Glutamatergic neuron (in vitro differentiated cells): ENCODE results near the gene STK10. TPM values are rescaled to one million over a fixed set of nuclear protein-coding genes. Genes with fewer than 3 reads are reported as not detected.
A peak's percentile ranks its signal among the peaks of the same experiment; 100 is the strongest.

Experiments used
- DNase-seq: peaks from one replicate; pipeline ENCODE4 v3.0.0; 2022
- H3K27ac Mint-ChIP-seq: one replicate; pipeline ENCODE4 v1.8.0; 2020; ENCODE audit warnings: mild to moderate bottlenecking, mixed read lengths, inconsistent platforms; ENCODE audit not compliant: unreplicated experiment
- H3K27me3 Mint-ChIP-seq: one replicate; pipeline ENCODE4 v1.8.0; 2020; ENCODE audit warnings: mild to moderate bottlenecking, moderate library complexity, mixed read lengths, inconsistent platforms; ENCODE audit not compliant: unreplicated experiment
- H3K36me3 Mint-ChIP-seq: one replicate; pipeline ENCODE4 v1.8.0; 2020; ENCODE audit warnings: mild to moderate bottlenecking, mixed read lengths, inconsistent platforms; ENCODE audit not compliant: unreplicated experiment
- H3K4me1 Mint-ChIP-seq: one replicate; pipeline ENCODE4 v1.8.0; 2020; ENCODE audit warnings: mild to moderate bottlenecking, low read depth, mixed read lengths, inconsistent platforms; ENCODE audit not compliant: unreplicated experiment
- H3K4me3 Mint-ChIP-seq: one replicate; pipeline ENCODE4 v1.8.0; 2020; ENCODE audit warnings: mild to moderate bottlenecking, mixed read lengths, inconsistent platforms; ENCODE audit not compliant: unreplicated experiment
- H3K9me3 Mint-ChIP-seq: one replicate; pipeline ENCODE4 v1.8.0; 2020; ENCODE audit warnings: mild to moderate bottlenecking, moderate library complexity, mixed read lengths, inconsistent platforms; ENCODE audit not compliant: unreplicated experiment
- CTCF ChIP-seq: fragments of 200-600 bp; sonication (generic); IDR thresholded peaks from one replicate; pipeline ENCODE4 v1.5.0; 2021; ENCODE audit not compliant: partially characterized antibody, unreplicated experiment
- total RNA-seq: library from RNA; stranded (reverse); fragmentation: NEBNext Ultra II Directional; extraction: Animal tissue kit (Norgen Biotek cat#: 25700); gene quantifications from one replicate; pipeline ENCODE4 v1.2.1, GENCODE V29; 2021; ENCODE audit not compliant: unreplicated experiment

Gene STK10
- total RNA-seq, 1 donor from 2014 or later: 84.7 TPM

- Mint-ChIP-seq H3K9me3 (peaks cover 28% of the 10 kb centered on the region), H3K27ac (peak overlapping the region; percentile 99), H3K4me3 (peak overlapping the region; percentile 74), H3K27me3 (peaks cover 18% of the 10 kb centered on the region), H3K36me3 (no peaks in the 10 kb centered on the region), H3K4me1 (peaks cover 51% of the 10 kb centered on the region)
- TF ChIP-seq CTCF: no peak
- DNase-seq: peak; percentile 50
Observed at GRCh38 chr5:172104801-172105701, 83.0 kb downstream of the STK10 start.

GRCh38 chr5:172104021-172104420 lies 84.0 kb downstream of the STK10 start:
- TF ChIP-seq CTCF: no peak
- Mint-ChIP-seq H3K36me3 (no peaks in the 10 kb centered on the region), H3K4me1 (peaks cover 50% of the 10 kb centered on the region), H3K27me3 (peaks cover 18% of the 10 kb centered on the region), H3K9me3 (peaks cover 28% of the 10 kb centered on the region), H3K27ac (peak overlapping the region; percentile 99), H3K4me3 (peak overlapping the region; percentile 67)
- peak; percentile 71 for DNase-seq

GRCh38 chr5:172102913-172103626 lies 85.0 kb downstream of the STK10 start:
- Mint-ChIP-seq H3K36me3 (no peaks in the 10 kb centered on the region), H3K4me3 (peak overlapping the region; percentile 67), H3K27ac (peak overlapping the region; percentile 99), H3K27me3 (peaks cover 22% of the 10 kb centered on the region), H3K4me1 (peaks cover 58% of the 10 kb centered on the region), H3K9me3 (peaks cover 30% of the 10 kb centered on the region)
- no peak for TF ChIP-seq CTCF
- DNase-seq: peak; percentile 78

GRCh38 chr5:172102218-172102870 lies 85.7 kb downstream of the STK10 start:
- Mint-ChIP-seq H3K27ac (peak overlapping the region; percentile 99), H3K27me3 (peaks cover 22% of the 10 kb centered on the region), H3K36me3 (peaks cover 6% of the 10 kb centered on the region), H3K4me1 (peaks cover 61% of the 10 kb centered on the region), H3K9me3 (peaks cover 30% of the 10 kb centered on the region), H3K4me3 (peak overlapping the region; percentile 82)
- DNase-seq: no peak
- no peak for TF ChIP-seq CTCF
